Measurements from ENCODE around the gene TSPAN16.

DNA sequence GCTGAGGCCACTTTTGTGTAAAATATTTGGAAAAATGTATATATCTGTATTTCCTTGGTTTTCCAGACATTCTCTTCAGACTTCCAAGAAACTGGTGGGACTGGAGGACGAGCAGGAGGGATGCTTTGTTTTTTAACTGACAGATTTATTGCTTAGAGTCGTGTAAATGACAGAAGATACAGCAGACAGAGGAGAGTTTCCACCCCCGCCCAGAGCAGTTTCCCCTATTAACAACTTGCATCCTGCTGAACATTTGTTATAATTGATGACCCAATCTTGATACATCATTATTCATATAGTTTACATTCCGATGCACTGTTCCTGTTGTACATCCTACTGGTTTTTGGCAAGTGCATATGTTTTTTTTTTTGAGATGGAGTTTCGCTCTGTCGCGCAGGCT lies 26.6 kb upstream of the TSPAN16 start:
- TF ChIP-seq, protein P1, sequence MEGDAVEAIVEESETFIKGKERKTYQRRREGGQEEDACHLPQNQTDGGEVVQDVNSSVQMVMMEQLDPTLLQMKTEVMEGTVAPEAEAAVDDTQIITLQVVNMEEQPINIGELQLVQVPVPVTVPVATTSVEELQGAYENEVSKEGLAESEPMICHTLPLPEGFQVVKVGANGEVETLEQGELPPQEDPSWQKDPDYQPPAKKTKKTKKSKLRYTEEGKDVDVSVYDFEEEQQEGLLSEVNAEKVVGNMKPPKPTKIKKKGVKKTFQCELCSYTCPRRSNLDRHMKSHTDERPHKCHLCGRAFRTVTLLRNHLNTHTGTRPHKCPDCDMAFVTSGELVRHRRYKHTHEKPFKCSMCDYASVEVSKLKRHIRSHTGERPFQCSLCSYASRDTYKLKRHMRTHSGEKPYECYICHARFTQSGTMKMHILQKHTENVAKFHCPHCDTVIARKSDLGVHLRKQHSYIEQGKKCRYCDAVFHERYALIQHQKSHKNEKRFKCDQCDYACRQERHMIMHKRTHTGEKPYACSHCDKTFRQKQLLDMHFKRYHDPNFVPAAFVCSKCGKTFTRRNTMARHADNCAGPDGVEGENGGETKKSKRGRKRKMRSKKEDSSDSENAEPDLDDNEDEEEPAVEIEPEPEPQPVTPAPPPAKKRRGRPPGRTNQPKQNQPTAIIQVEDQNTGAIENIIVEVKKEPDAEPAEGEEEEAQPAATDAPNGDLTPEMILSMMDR (IDR thresholded peaks at IDR 0.05; ENCODE audit: insufficient read depth, low read length): no peak
- TF ChIP-seq POLR2AphosphoS5 (IDR thresholded peaks at IDR 0.05; ENCODE audit: low read depth): no peak
- TF ChIP-seq REST (IDR thresholded peaks at IDR 0.05; ENCODE audit: insufficient replicate concordance, low read depth): no peak
- no peak for TF ChIP-seq SPI1 (IDR thresholded peaks at IDR 0.05; ENCODE audit: borderline replicate concordance, low read depth)
- no peak for TF ChIP-seq GABPA (IDR thresholded peaks at IDR 0.05; ENCODE audit: low read depth)

All from HL-60 (cell line).